Amniotic epithelial cell (primary cell): Measurements from ENCODE around the gene CPSF4L.

Experiments used
- DNase-seq: peaks from one replicate; pipeline ENCODE4 v3.0.0-alpha.2; 2010; ENCODE audit warnings: low read depth

Gene CPSF4L

GRCh38 chr17:73289549-73290254, 28.0 kb upstream of the CPSF4L start:
- no peak for DNase-seq

GRCh38 chr17:73288534-73289302, 27.0 kb upstream of the CPSF4L start:
- DNase-seq, result peak; percentile 81

GRCh38 chr17:73286863-73287296, 25.2 kb upstream of the CPSF4L start:
- no peak for DNase-seq

GRCh38 chr17:73285916-73286862, 24.5 kb upstream of the CPSF4L start:
- DNase-seq, result no peak

DNA sequence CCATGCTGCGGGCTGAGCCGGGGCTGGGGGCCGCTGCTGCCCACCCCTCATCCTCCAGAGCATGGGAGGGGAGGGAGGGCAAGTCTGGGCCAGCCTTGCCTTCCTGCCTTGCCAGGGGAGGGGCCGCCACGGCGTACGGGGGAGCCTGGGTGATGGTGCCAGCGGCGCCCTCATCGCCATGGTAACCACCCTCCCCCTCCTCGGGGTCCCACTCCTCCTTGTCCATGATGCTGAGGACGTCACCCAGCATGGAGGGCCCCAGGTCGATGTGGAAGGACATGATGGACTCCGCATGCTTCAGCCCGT, 23.9 kb upstream of the CPSF4L start:
- no peak for DNase-seq

DNA sequence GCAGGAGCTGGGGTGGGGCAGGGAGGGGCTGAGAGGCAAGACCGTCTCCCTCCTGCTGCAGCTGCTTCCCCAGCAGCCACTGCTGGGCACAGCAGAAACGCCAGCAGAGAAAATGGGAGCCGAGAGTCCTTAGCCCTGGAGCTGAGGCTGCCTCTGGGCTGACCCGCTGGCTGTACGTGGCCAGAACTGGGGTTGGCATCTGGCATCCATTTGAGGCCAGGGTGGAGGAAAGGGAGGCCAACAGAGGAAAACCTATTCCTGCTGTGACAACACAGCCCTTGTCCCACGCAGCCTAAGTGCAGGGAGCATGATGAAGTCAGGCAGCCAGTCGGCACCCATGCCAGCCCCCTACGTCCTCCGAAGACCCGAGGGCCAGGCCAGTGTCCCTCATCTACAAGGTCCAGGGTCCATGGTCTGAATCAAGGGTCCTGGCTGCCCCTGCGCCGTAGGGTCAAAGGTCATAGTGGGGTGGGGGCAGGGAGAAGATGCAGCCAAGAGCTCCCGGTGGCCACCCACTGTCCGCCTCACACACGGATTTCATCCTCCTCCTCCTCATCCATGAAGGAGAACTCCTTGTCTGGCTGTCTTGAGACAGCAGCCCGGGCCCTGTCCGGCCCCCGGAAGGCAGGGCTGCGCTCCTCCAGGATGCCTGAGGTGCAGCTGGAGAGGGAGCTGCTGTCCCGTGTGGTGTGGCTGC, 23.4 kb upstream of the CPSF4L start:
- DNase-seq, result no peak

GRCh38 chr17:73284354-73284753, 22.7 kb upstream of the CPSF4L start:
- no peak for DNase-seq

DNA sequence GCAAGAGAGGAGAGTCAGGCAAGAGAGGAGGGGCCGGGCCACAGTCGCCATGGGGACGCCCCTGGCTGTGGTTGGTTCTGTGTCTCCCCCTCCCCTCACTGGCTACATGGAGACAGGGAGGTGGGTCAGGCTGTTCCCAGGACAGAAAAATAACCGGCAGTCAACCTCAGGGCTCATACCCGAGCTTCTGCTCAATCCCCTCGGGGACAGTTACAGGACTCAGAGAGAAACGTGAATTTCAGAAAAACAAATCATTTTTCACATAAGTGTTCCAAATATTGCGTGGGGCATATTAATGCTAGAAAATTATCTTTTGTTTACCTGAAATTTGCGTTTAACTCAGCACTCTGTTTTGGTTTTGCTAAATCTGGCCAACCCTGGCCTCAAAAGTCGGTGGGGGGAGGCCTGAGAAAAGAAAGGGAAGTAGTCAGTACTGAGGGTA, 22.2 kb upstream of the CPSF4L start:
- DNase-seq, result no peak

GRCh38 chr17:73283250-73283649, 21.6 kb upstream of the CPSF4L start:
- no peak for DNase-seq

GRCh38 chr17:73282629-73283028, 20.9 kb upstream of the CPSF4L start:
- DNase-seq, result no peak

- no peak for DNase-seq
These were observed 20.2 kb upstream of the CPSF4L start for GRCh38 chr17:73281928-73282327.

GRCh38 chr17:73280191-73280590, 18.5 kb upstream of the CPSF4L start:
- no peak for DNase-seq

DNA sequence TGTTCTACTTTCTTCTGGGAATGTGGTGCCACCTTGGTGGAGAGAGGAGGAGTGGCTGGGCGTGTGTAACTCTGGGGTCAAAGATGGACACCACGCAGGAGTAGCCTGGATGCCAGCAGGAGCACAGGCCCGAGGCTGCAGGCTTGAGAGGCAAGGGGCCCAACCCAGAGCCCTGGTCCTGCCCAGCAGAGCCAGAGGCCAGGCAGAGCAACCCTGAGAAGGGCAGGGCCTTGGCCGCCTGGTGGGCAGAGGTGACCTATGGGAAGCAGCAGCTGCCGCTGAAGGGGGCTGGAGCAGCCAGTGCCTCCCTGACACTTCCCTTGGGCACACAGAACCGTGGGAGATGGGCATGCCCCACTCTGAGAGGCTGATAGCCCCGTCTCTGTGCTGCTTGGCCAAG, 18.0 kb upstream of the CPSF4L start:
- DNase-seq, result no peak

GRCh38 chr17:73278465-73279453, 17.1 kb upstream of the CPSF4L start:
- peak; percentile 61 for DNase-seq

DNA sequence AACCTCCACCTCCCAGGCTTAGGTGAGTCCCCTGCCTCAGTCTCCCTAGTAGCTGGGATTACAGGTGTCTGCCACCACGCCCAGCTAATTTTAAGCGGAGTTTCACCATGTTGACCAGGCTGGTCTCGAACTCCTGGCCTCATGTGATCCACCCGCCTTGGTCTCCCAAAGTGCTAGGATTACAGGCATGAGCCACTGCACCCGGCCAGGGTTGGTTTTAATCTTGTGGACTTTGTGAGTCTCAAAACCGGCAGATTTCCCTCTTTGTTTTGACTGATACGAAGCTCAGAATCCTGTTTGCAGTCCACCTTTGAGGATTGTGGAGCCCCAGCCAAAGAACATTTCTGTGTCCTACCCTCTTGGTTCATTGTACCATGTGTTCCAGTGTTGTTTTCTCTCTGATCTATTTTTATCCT, 16.4 kb upstream of the CPSF4L start:
- DNase-seq, result no peak

DNA sequence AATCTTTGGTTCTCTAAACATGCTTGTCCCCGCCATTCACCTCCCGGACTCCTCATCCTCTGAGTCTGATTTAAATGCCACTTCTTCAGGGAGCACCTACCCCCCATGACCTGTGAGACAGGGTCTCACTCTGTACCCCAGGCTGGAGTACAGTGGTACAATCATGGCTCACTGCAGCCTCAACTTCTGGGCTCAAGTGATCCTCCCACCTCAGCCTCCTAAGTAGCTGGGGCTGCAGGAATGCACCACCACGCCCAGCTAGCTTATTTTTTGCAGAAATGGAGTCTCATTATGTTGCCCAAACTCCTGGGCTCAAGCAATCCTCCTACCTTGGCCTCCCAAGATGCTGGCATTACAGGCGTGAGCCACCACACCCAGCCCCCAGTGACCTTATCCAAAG, 12.8 kb upstream of the CPSF4L start:
- DNase-seq, result no peak

GRCh38 chr17:73272906-73273218, 11.2 kb upstream of the CPSF4L start:
- no peak for DNase-seq

GRCh38 chr17:73271072-73271471, 9.4 kb upstream of the CPSF4L start:
- no peak for DNase-seq

- DNase-seq, result no peak
These were observed 8.1 kb upstream of the CPSF4L start for GRCh38 chr17:73269791-73270190.

DNA sequence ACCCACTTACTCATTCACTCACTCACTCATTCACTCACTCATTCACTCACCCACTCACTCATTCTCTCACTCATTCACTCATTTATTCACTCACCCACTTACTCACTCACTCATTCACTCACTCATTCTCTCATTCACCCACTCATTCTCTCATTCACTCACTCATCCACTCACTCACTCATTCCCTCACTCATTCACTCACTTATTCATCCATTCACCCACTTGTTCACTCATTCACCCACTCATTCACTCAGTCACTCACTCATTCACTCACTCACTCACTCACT, 7.6 kb upstream of the CPSF4L start:
- DNase-seq, result no peak
